Parathyroid adenoma (tissue), 2 donors: ENCODE results near the gene LAMC2.

Experiments
- H2AFZ ChIP-seq: fragments of 300-600 bp; sonication (generic); one replicate; pipeline ENCODE4 v1.7.0; 2017; ENCODE audit warnings: antibody characterized with exemption, mild to moderate bottlenecking
- H3K27ac ChIP-seq: fragments of 300-600 bp; sonication (generic); one replicate; pipeline ENCODE4 v1.7.0; 2017
- H3K27me3 ChIP-seq: fragments of 300-600 bp; sonication (generic); one replicate; pipeline ENCODE4 v1.7.0; 2017; ENCODE audit warnings: low read length; ENCODE audit not compliant: control insufficient read depth, insufficient read depth
- H3K36me3 ChIP-seq: fragments of 300-600 bp; sonication (generic); one replicate; pipeline ENCODE4 v1.7.0; 2017; ENCODE audit warnings: low read length; ENCODE audit not compliant: control insufficient read depth, insufficient read depth
- H3K4me1 ChIP-seq: fragments of 300-600 bp; sonication (generic); one replicate; pipeline ENCODE4 v1.7.0; 2017; ENCODE audit warnings: control low read depth
- H3K4me2 ChIP-seq: fragments of 300-600 bp; sonication (generic); one replicate; pipeline ENCODE4 v1.7.0; 2017; ENCODE audit warnings: low read length
- H3K4me3 ChIP-seq: fragments of 300-600 bp; sonication (generic); one replicate; pipeline ENCODE4 v1.7.0; 2017; ENCODE audit warnings: low read depth, low read length
- H3K79me2 ChIP-seq: fragments of 300-600 bp; sonication (generic); one replicate; pipeline ENCODE4 v1.7.0; 2017; ENCODE audit warnings: control low read depth
- H3K9ac ChIP-seq: fragments of 300-600 bp; sonication (generic); one replicate; pipeline ENCODE4 v1.7.0; 2017; ENCODE audit warnings: mild to moderate bottlenecking
- H3K9me3 ChIP-seq: fragments of 300-600 bp; sonication (generic); one replicate; pipeline ENCODE4 v1.7.0; 2017; ENCODE audit warnings: low read length; ENCODE audit not compliant: control insufficient read depth
- CTCF ChIP-seq: fragments of 300-600 bp; sonication (generic); IDR thresholded peaks from one replicate; pipeline ENCODE4 v1.7.0; 2017; ENCODE audit warnings: antibody characterized with exemption, mild to moderate bottlenecking
- donor health status: primary hyperparathyroidism.

LAMC2 gene

GRCh38 chr1:183288583-183288982 is 102.5 kb downstream of the LAMC2 start:
- no peak overlapping the region for H3K9ac ChIP-seq
- no peaks in the 10 kb centered on the region for H3K79me2 ChIP-seq
- H3K9me3 ChIP-seq: no peaks in the 10 kb centered on the region
- no peak overlapping the region for H3K27ac ChIP-seq
- no peaks in the 10 kb centered on the region for H3K4me1 ChIP-seq
- no peaks in the 10 kb centered on the region for H3K27me3 ChIP-seq
- H3K4me3 ChIP-seq: no peak overlapping the region
- no peaks in the 10 kb centered on the region for H3K36me3 ChIP-seq
- H3K4me2 ChIP-seq: no peak overlapping the region
- no peak for TF ChIP-seq CTCF
- no peak overlapping the region for H2AFZ ChIP-seq

GRCh38 chr1:183289051-183289496 is 103.0 kb downstream of the LAMC2 start:
- Histone ChIP-seq H3K4me2 (no peak overlapping the region), H3K79me2 (no peaks in the 10 kb centered on the region), H3K4me1 (no peaks in the 10 kb centered on the region), H3K9ac (no peak overlapping the region), H3K36me3 (no peaks in the 10 kb centered on the region), H3K4me3 (no peak overlapping the region), H2AFZ (no peak overlapping the region), H3K9me3 (no peaks in the 10 kb centered on the region), H3K27me3 (no peaks in the 10 kb centered on the region), H3K27ac (no peak overlapping the region)
- no peak for TF ChIP-seq CTCF

GRCh38 chr1:183290628-183291027 is 104.6 kb downstream of the LAMC2 start:
- Histone ChIP-seq H3K9ac (no peak overlapping the region), H3K4me2 (no peak overlapping the region), H3K4me3 (no peak overlapping the region), H3K4me1 (no peaks in the 10 kb centered on the region), H3K36me3 (no peaks in the 10 kb centered on the region), H3K27me3 (no peaks in the 10 kb centered on the region), H3K27ac (no peak overlapping the region), H3K79me2 (no peaks in the 10 kb centered on the region), H2AFZ (no peak overlapping the region), H3K9me3 (no peaks in the 10 kb centered on the region)
- TF ChIP-seq CTCF: no peak

- no peak for TF ChIP-seq CTCF
- Histone ChIP-seq H3K4me3 (no peak overlapping the region), H3K79me2 (no peaks in the 10 kb centered on the region), H3K36me3 (no peaks in the 10 kb centered on the region), H3K27me3 (no peaks in the 10 kb centered on the region), H3K9me3 (no peaks in the 10 kb centered on the region), H3K4me1 (no peaks in the 10 kb centered on the region), H3K9ac (no peak overlapping the region), H3K27ac (no peak overlapping the region), H2AFZ (no peak overlapping the region), H3K4me2 (no peak overlapping the region)
Measured at GRCh38 chr1:183291216-183291762, 105.2 kb downstream of the LAMC2 start.

- Histone ChIP-seq H3K27ac (no peak overlapping the region), H3K4me1 (no peaks in the 10 kb centered on the region), H3K79me2 (no peaks in the 10 kb centered on the region), H2AFZ (no peak overlapping the region), H3K27me3 (no peaks in the 10 kb centered on the region), H3K4me2 (no peak overlapping the region), H3K9me3 (no peaks in the 10 kb centered on the region), H3K4me3 (no peak overlapping the region), H3K9ac (no peak overlapping the region), H3K36me3 (no peaks in the 10 kb centered on the region)
- TF ChIP-seq CTCF: no peak
Measured at GRCh38 chr1:183291802-183292514, 105.9 kb downstream of the LAMC2 start.
